ENCODE results near the gene IGSF6. TPM values are rescaled to one million over a fixed set of nuclear protein-coding genes. Genes with fewer than 3 reads are reported as not detected.

The IGSF6 gene
- total RNA-seq, 1 donor from 2014 or later, result 3.6 TPM

DNA sequence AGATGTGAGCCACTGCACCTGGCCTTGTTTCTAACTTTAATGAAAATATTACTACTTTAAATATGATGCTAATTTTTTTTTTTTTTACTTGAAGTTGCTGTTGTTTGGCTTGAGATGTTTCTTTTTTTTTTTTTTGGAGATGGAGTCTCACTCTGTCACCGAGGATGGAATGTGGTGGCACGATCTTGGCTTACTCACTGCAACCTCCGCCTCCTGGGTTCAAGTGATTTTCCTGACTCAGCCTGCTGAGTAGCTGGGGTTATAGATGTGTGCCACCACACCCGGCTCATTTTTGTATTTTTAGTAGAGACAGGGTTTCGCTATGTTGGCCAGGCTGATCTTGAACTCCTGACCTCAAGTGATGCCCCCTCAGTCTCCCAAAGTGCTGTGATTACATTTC, 23.6 kb downstream of the IGSF6 start:
- intact Hi-C loops (cut with micrococcal nuclease), result no loop called here
- TF ChIP-seq CTCF (IDR thresholded peaks at IDR 0.05; ENCODE audit: borderline replicate concordance), result no peak
- no peaks in the 10 kb centered on the region for H3K9me3 ChIP-seq (replicated peaks)
- H3K4me1 ChIP-seq, result peaks cover 10% of the 10 kb centered on the region
- H3K36me3 ChIP-seq, result peaks cover 37% of the 10 kb centered on the region
- H3K4me3 ChIP-seq, result no peak overlapping the region
- DNase-seq, result no peak
- no peaks in the 10 kb centered on the region for H3K27me3 ChIP-seq (ENCODE audit: low read depth)
- H3K27ac ChIP-seq (replicated peaks), result no peak overlapping the region

GRCh38 chr16:21628121-21628726, 24.2 kb downstream of the IGSF6 start:
- Histone ChIP-seq H3K4me1 (peaks cover 10% of the 10 kb centered on the region), H3K36me3 (peaks cover 37% of the 10 kb centered on the region), H3K27me3 (ENCODE audit: low read depth) (no peaks in the 10 kb centered on the region), H3K9me3 (replicated peaks) (no peaks in the 10 kb centered on the region), H3K4me3 (no peak overlapping the region), H3K27ac (replicated peaks) (no peak overlapping the region)
- DNase-seq, result no peak
- TF ChIP-seq CTCF (IDR thresholded peaks at IDR 0.05; ENCODE audit: borderline replicate concordance), result no peak
- intact Hi-C loops (cut with micrococcal nuclease), result no loop called here

DNA sequence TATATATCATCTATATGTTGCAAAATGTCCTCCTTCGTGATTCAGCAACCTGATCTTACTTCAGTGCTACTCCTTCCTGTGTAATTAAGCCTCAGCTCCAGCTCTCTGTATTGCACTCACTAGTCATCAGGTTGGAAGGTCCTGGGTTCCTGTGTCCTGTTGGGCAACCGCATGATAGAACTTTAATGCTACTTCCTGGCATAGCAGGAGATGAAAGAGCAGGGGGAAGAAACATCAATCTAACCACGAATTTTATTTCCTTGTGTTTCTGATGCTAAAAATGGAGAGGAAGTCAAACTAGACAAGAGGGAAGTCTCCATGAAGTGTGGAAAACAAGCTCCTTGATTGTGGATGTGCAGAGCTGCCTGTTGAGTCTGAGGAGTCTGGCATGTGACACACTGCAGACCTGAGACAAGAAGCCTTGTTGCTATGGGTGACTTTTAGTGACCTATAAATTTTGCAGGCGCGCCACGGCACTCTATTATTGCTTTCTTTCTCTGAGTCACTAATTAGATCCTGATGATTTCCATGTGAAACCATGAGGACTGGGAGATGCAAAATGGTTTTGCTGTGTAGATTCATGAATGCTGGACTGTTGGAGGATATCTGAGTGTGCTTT, 25.6 kb downstream of the IGSF6 start:
- Histone ChIP-seq H3K4me3 (no peak overlapping the region), H3K27me3 (ENCODE audit: low read depth) (no peaks in the 10 kb centered on the region), H3K9me3 (replicated peaks) (no peaks in the 10 kb centered on the region), H3K4me1 (peaks cover 10% of the 10 kb centered on the region), H3K27ac (replicated peaks) (peak overlapping the region; percentile 21), H3K36me3 (peaks cover 37% of the 10 kb centered on the region)
- no peak for TF ChIP-seq CTCF (IDR thresholded peaks at IDR 0.05; ENCODE audit: borderline replicate concordance)
- intact Hi-C loops (cut with micrococcal nuclease), result no loop called here
- DNase-seq, result no peak

GRCh38 chr16:21625026-21625425, 27.4 kb downstream of the IGSF6 start:
- intact Hi-C loops (cut with micrococcal nuclease), result no loop called here
- DNase-seq, result no peak
- no peaks in the 10 kb centered on the region for H3K27me3 ChIP-seq (ENCODE audit: low read depth)

GRCh38 chr16:21622545-21622944, 29.9 kb downstream of the IGSF6 start:
- Histone ChIP-seq H3K27me3 (ENCODE audit: low read depth) (no peaks in the 10 kb centered on the region), H3K36me3 (peaks cover 29% of the 10 kb centered on the region), H3K4me3 (no peak overlapping the region), H3K9me3 (replicated peaks) (no peaks in the 10 kb centered on the region), H3K4me1 (peaks cover 19% of the 10 kb centered on the region), H3K27ac (replicated peaks) (no peak overlapping the region)
- no peak for DNase-seq
- intact Hi-C loops (cut with micrococcal nuclease), result no loop called here
- TF ChIP-seq CTCF (IDR thresholded peaks at IDR 0.05; ENCODE audit: borderline replicate concordance), result no peak

More at GRCh38 chr16:21625026-21625425, 27.4 kb downstream of the IGSF6 start:
- Histone ChIP-seq H3K9me3 (replicated peaks) (no peaks in the 10 kb centered on the region), H3K27ac (replicated peaks) (no peak overlapping the region), H3K4me1 (peaks cover 12% of the 10 kb centered on the region), H3K4me3 (no peak overlapping the region), H3K36me3 (peaks cover 33% of the 10 kb centered on the region)
- no peak for TF ChIP-seq CTCF (IDR thresholded peaks at IDR 0.05; ENCODE audit: borderline replicate concordance)
